TTC549 (cell line): Measurements from ENCODE around the gene GPR17.

Experiments used
- FAIRE-seq: peaks from 2 replicates; lab custom pipeline; 2012; peaks lifted over from hg19 to GRCh38; lab: Jason Lieb, UNC

Gene GPR17

GRCh38 chr2:127654838-127655175 lies 8.9 kb downstream of the GPR17 start:
- FAIRE-seq: no peak

DNA sequence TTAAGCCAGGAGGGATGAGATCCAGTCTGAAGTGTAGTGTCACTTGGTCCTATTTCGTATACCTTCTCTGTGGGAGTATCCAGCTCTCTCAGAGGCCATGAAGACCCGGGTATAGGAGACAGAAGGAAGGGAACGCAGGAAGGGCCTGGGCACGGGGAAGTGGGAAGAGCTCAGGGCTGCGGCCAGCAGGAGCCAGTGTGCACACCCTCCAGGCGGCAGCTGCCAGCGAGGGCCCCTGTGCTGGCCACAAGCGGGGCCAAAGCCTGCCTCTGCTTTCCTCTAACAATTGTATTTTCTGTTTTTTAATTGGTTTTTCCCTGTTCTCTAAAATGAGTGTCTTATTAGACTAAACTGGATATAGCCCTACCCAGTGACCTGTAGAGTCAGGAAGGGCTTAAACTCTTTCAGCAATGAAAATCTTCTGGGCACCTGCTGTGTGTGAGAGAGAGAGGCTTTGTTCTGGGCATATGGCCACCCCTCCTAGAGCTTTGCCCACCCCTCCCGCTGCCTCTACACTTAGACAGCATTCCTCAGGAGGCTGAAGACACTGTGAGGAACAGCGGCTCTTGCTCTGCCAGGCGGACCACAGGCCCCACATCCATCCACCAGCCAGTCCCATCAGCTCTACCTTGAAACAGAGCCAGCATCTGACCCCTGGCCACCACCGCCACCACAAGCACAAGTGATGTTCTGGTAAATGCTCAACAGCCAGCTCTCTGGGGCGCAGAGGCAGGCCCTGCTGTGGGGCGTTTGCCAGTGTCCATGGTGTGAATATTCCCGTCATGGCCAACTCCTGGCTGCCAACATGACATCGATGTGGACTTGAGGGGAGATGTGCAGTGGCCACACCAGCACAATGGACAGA lies 9.5 kb downstream of the GPR17 start:
- no peak for FAIRE-seq

GRCh38 chr2:127656569-127657231 lies 10.7 kb downstream of the GPR17 start:
- FAIRE-seq: no peak

GRCh38 chr2:127657232-127657595 lies 11.3 kb downstream of the GPR17 start:
- no peak for FAIRE-seq

DNA sequence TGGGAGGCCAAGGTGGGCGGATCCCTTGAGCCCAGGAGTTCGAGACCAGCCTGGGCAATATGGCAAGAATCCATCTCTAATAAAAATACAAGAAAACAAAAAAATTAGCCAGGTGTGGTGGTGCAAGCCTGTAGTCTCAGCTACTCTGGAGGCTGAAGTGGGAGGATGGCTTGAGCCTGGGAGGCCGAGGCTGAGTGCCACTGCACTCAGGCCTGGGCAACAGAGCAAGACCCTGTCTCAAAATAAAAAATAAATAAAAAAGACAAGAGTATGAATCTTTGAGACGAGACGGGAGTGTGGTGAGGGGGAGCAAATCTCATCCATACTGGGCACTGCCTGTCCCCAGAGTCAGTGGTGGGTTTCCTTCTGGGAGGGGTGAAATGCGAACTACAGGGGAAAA lies 12.2 kb downstream of the GPR17 start:
- FAIRE-seq: no peak

DNA sequence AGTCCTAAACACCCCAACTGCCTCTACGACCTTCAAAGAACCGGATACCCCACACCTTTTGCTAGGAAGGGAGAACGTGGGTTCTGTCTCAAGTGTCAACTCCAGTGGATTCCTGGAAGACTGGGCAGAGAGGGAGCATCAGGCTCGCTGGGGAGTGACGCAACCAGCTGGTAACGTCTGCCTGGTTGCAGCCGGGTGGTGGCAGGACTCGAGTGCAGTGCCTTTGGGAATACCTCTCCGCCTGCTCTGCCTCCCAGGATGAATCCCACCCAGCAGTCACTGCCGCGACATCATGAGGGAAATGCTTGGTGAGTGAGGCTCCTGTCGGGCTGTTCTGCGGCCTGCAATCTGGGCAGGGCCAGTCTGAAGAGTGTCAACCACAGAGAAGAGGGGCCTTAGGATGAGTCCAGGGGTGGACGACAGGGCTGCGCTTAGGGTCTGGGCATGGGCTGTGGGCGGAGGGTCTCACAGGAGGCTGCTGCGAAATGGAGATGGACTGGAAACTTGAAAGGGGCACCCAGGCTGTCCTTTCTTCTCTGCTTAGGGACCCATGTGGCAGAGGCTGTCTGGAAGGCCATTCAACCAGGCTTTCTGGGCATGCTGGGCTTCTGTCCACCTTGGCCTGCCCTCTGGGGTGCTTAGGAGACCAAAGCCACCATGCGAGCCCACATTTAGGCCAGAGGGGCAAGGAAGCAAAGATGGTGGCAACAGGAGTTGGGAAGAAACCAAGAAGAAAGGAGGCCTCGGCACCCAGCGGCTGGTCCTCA lies 12.9 kb downstream of the GPR17 start:
- FAIRE-seq: no peak

DNA sequence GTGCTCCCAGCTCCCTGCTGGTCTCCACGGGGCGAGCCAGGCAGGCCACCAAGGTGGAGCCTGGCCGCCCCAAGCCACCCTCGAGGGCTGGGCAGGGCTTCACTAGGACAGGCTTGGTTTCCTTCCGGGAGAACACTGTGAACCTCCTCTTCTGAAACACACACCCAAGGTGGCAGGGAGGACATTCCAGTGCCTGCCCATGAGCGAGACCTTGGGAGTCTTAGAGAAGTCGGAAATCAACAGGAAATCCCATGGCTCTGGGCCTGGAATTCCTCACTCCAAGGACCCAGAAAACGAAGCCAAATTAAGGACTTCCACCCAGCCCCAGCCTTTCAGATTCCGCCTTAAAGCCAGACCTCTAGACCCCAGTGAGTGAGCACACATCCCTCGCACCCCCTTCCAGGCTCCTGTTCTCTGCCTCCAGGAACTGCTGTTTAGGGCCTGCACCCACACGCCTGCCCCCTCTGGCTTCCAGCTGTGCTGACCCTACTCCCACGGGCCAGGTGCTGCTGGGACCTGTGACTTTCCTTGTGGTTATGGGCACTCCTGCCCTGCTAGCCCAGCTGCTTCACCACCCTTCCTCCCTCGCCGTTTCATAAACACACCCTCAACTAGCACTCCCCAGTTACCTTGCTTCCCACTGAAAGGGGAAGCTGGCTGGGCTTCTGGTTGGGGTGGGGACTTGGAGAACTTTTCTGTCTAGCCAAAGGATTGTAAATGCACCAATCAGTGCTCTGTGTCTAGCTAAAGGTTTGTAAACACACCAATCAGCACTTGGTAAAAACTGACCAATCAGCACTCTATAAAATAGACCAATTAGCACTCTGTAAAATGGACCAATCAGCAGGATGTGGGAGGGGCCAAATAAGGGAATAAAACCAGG lies 13.7 kb downstream of the GPR17 start:
- no peak for FAIRE-seq

GRCh38 chr2:127660291-127660578 lies 14.3 kb downstream of the GPR17 start:
- no peak for FAIRE-seq

DNA sequence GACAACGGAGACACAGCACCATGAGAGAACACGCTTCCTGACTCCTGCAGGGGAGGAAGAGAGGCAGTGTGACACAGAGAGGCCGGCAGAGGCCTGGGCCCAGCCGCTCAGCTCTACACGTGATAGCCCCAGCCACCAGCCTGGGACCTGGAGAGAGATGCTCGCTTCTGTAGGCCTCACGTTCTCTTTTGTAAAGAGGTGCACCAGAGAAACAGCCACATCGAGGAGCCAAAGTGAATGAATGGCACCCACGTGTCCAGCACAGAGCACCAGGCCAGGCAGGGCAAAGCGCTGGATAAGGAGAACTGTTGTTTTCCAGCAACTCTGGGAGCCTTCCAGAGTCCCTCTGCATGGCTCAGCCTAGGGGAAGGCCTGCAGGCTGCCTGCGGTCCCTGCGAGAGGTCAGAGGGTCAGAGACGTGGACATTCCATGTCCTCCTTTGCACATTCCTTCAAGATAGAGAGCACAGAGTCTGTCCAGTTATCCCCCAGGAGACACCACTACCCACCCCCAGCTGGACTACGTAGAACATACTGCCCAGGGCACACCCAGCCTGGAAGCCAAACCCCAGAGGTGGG lies 15.2 kb downstream of the GPR17 start:
- FAIRE-seq: no peak

DNA sequence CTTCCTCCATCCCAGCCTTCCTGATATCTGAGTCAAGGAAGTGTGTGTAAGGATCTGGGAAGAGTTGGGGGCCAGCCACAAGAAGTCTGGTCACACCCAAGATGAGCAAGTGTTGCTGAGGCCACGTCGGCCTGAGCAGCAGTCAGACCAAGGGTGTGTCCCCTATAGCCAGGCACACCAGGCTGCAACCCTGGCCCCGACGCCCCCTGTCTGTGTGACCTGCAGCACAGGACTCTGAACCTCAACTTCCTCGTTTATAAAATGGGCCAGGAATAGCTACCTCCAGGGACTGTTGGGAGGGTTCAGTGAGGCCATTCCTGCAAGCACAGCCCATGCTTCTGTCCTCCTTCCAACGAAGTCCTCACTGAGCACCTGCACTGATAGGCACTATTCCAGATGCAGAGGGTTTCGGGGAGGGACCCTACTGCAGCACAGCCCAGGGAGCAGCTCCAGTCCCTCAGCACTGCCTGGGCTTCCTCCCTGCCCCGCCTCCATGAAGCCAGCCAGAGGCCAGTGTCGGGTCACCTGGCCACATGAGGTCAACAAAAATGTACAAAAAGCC lies 16.1 kb downstream of the GPR17 start:
- FAIRE-seq: no peak

DNA sequence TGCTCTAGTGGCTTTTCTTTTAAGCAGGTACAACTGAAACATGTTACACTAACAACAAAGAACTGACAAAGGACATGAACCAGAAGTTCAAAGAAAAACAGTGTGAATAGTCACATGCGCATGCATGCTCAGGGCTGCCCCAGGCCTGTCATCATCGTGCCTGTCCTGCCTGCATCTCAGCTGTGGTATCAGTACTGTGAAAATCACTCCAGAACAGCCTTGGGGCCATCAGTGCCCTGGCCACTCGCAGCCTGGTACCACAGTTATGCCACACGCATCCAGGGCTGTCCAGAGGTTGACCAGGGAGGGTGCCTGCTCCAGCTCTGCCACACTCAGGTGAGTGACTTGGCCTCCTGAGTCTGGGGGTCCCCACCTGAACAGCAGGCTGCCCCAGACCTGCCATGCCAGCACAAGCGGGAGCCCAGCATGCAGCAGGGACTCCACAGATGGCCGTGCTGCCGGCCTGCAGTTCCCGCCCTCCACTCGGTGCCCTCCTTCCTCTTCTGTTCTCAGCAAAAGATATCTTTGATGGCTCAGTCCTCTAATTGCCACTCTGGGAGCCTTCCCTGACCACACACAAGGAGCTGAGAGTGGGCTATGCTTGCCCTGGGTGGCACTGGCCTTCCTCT lies 17.1 kb downstream of the GPR17 start:
- FAIRE-seq: no peak

DNA sequence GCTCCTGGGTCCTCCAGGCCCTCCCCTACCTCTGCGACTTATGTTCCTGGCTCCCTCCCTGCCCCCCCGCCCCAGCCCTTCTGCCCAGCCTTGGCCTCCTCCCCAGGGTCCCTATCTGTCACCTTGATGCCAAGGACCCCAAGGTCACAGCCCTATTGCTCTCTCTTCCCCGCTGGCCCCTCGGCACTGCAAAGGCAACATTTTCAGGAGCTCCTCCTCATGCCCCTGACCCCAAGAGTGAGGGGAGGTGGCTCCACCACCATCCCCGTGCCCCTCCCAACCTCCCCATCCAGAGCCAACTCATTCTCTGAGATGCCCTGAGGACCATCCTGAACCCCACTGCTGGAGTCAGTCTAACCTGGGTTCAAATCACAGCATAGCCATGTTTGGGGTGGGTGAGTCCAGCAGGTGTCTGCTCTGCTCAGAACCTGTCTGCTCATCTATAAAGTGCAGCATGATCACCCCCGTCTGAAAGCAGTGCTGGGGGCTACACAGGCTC lies 17.7 kb downstream of the GPR17 start:
- FAIRE-seq: no peak

- no peak for FAIRE-seq
Measured at GRCh38 chr2:127664065-127664894, 18.3 kb downstream of the GPR17 start.

DNA sequence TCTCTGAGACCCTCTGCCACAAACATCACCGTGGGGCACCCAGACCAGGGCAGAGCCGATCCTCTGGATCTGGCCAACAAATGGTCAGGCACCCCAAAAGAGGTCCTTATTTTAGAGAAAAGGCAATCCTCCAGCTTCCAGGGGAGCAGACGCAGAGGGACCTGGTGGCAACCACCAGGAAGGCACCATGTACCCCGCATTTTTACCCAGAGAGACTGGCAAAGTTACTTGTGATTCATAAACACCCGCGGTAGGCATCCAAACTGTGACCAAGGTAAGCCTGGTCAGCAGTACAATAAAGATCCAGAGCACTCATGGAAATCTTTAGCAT lies 18.9 kb downstream of the GPR17 start:
- no peak for FAIRE-seq

DNA sequence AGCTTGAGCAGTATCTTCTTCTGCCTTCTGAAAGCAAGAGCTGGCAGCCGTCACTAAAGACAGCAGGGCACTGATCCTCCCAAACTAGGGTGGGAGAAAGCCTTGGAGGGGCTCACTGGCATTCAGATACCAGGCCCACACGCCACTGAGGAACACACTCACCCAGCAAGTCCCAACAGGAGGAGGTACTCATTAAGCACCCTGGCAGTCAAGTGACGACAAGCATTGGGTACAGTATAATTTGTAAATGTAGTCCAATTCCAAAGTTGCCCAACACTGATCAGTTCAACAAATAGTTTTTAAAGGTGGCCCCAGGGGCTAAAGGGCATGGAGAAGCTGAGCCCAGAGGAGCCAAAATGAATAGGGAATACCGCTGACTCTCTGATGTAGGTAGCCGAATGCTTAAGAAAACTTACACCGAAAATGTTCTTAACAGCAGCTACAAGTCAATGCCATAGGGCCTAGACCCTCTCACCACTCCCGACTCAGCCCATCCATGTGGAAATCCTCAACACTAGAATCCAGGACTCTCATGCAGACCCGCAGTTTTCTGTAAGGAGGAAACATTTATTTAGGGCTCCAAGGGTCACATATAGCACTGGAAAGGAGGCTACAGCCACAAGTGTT lies 19.4 kb downstream of the GPR17 start:
- FAIRE-seq: no peak

GRCh38 chr2:127669056-127669455 lies 23.1 kb downstream of the GPR17 start:
- FAIRE-seq: no peak

GRCh38 chr2:127670055-127670956 lies 24.4 kb downstream of the GPR17 start:
- no peak for FAIRE-seq

GRCh38 chr2:127670957-127671290 lies 25.0 kb downstream of the GPR17 start:
- no peak for FAIRE-seq
